ENCODE measurements around the gene FGD4.

GRCh38 chr12:32692358-32692757 lies 293.0 kb downstream of the FGD4 start:
- TF ChIP-seq EZH2 (IDR thresholded peaks at IDR 0.05) (no peak), POLR2AphosphoS5 (IDR thresholded peaks at IDR 0.05; ENCODE audit: borderline replicate concordance, low read depth, low read length) (no peak), FOXP2 (optimal IDR thresholded peaks at IDR 0.05; ENCODE audit: control extremely low read depth, extremely low read length, insufficient read depth) (no peak)
